GM21390 (cell line): ENCODE measurements around the gene SYT8.
"Not testable (repeated sequence)": the region's sequence is repeated elsewhere in the genome, so short reads cannot be mapped to it uniquely, and the experiment has no call there.

Experiments
- ATAC-seq: cut with Tn5 transposase; IDR thresholded peaks from one replicate; pipeline ENCODE4 v1.9.1; 2021; ENCODE audit not compliant: unreplicated experiment

SYT8 gene

GRCh38 chr11:1834779-1835670, at the start of gene SYT8:
TSS of gene SYT8 (plus strand) at chr11:1834990. CDS start at chr11:1835106, 116 bp downstream.
- no peak for ATAC-seq

GRCh38 chr11:1785749-1786413, 48.9 kb upstream of the SYT8 start:
- no peak for ATAC-seq

- no peak for ATAC-seq
Observed at GRCh38 chr11:1786466-1786865, 48.3 kb upstream of the SYT8 start.

GRCh38 chr11:1791912-1792311, 42.9 kb upstream of the SYT8 start:
- no peak for ATAC-seq

GRCh38 chr11:1792461-1792860, 42.3 kb upstream of the SYT8 start:
- ATAC-seq: no peak

- ATAC-seq: no peak
Observed at GRCh38 chr11:1793081-1793480, 41.7 kb upstream of the SYT8 start.

- no peak for ATAC-seq
Observed at GRCh38 chr11:1796413-1797011, 38.3 kb upstream of the SYT8 start.

- ATAC-seq: no peak
Observed at GRCh38 chr11:1797391-1798125, 37.2 kb upstream of the SYT8 start.

- ATAC-seq: no peak
Observed at GRCh38 chr11:1803246-1803645, 31.5 kb upstream of the SYT8 start.

- ATAC-seq: not testable (repeated sequence)
Observed at GRCh38 chr11:1803835-1804519, 30.8 kb upstream of the SYT8 start.

- ATAC-seq: no peak
Observed at GRCh38 chr11:1805525-1805924, 29.3 kb upstream of the SYT8 start.

- no peak for ATAC-seq
Observed at GRCh38 chr11:1807264-1807995, 27.4 kb upstream of the SYT8 start.

GRCh38 chr11:1810761-1811160, 24.0 kb upstream of the SYT8 start:
- ATAC-seq: no peak

- no peak for ATAC-seq
Observed at GRCh38 chr11:1812274-1812673, 22.5 kb upstream of the SYT8 start.

GRCh38 chr11:1812801-1813200, 22.0 kb upstream of the SYT8 start:
- ATAC-seq: no peak

GRCh38 chr11:1813356-1813755, 21.4 kb upstream of the SYT8 start:
- ATAC-seq: not testable (repeated sequence)

- no peak for ATAC-seq
Observed at GRCh38 chr11:1814691-1815090, 20.1 kb upstream of the SYT8 start.

- no peak for ATAC-seq
Observed at GRCh38 chr11:1815311-1815710, 19.5 kb upstream of the SYT8 start.

- no peak for ATAC-seq
Observed at GRCh38 chr11:1815751-1816150, 19.0 kb upstream of the SYT8 start.

- ATAC-seq: no peak
Observed at GRCh38 chr11:1817000-1817399, 17.8 kb upstream of the SYT8 start.
